Left ventricle myocardium inferior (tissue), 1 donor: ENCODE data around the gene GPR180. TPM values are rescaled to one million over a fixed set of nuclear protein-coding genes. Genes with fewer than 3 reads are reported as not detected.
A peak's percentile ranks its signal among the peaks of the same experiment; 100 is the strongest.

Source experiments
- DNase-seq: peaks from one replicate; pipeline ENCODE4 v3.0.0-alpha.2; 2020
- H3K27ac ChIP-seq: fragments of 200-600 bp; replicated peaks from 2 replicates; pipeline ENCODE4 v1.8.0; 2021
- H3K27me3 ChIP-seq: fragments of 200-600 bp; 2 replicates; pipeline ENCODE4 v1.8.0; 2021; ENCODE audit warnings: low read depth
- H3K36me3 ChIP-seq: fragments of 200-600 bp; 2 replicates; pipeline ENCODE4 v1.8.0; 2021
- H3K4me1 ChIP-seq: fragments of 200-600 bp; 2 replicates; pipeline ENCODE4 v1.8.0; 2021
- H3K4me3 ChIP-seq: fragments of 200-600 bp; 2 replicates; pipeline ENCODE4 v1.8.0; 2021; ENCODE audit warnings: mild to moderate bottlenecking, moderate library complexity
- H3K9me3 ChIP-seq: fragments of 200-600 bp; replicated peaks from 2 replicates; pipeline ENCODE4 v1.8.0; 2021
- intact Hi-C: fragments of 100-400 bp; cut with micrococcal nuclease; formaldehyde crosslinking; loops from one replicate; pipeline ENCODE4 v1.11.0; 2022
- total RNA-seq: library from RNA; stranded (reverse); fragmentation: NEBNext Ultra II Directional; extraction: Animal tissue kit (Norgen Biotek cat#: 25700); gene quantifications from one replicate; pipeline ENCODE4 v1.2.1, GENCODE V29; 2021
- TF ChIP-seq, protein P1 (sequence below): fragments of 200-600 bp; IDR thresholded peaks from 2 replicates; pipeline ENCODE4 v1.8.0; 2021; ENCODE audit warnings: antibody characterized with exemption, mild to moderate bottlenecking, borderline replicate concordance
- donor health status: DM: no; HTN: yes; CAD: no; lungs with severe emphysema.

Gene GPR180
- total RNA-seq, 1 donor from 2014 or later: 3.6 TPM

DNA sequence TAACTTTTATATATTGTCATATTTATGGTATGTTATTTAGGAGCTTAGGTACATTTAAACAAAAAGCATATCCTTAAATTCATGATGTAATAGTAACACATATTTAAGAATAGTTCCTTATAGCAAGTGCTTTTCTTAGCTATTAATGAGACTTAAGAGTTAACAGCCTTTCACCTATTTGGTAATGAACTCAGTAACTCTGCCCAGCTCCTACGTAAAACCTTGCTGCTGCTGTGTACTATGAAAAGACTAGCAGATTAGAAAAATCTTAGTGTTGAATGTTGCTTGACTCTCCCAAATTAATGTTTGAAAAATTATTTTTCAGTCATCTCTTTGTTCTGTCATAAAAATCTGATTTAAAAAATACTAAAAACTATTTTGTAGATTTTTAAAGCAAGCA is 6.9 kb downstream of the GPR180 start:
- Histone ChIP-seq H3K4me1 (peaks cover 14% of the 10 kb centered on the region), H3K27ac (peak overlapping the region; percentile 56), H3K4me3 (peak overlapping the region; percentile 28), H3K9me3 (no peaks in the 10 kb centered on the region), H3K27me3 (no peaks in the 10 kb centered on the region), H3K36me3 (peaks cover 34% of the 10 kb centered on the region)
- TF ChIP-seq, protein P1, sequence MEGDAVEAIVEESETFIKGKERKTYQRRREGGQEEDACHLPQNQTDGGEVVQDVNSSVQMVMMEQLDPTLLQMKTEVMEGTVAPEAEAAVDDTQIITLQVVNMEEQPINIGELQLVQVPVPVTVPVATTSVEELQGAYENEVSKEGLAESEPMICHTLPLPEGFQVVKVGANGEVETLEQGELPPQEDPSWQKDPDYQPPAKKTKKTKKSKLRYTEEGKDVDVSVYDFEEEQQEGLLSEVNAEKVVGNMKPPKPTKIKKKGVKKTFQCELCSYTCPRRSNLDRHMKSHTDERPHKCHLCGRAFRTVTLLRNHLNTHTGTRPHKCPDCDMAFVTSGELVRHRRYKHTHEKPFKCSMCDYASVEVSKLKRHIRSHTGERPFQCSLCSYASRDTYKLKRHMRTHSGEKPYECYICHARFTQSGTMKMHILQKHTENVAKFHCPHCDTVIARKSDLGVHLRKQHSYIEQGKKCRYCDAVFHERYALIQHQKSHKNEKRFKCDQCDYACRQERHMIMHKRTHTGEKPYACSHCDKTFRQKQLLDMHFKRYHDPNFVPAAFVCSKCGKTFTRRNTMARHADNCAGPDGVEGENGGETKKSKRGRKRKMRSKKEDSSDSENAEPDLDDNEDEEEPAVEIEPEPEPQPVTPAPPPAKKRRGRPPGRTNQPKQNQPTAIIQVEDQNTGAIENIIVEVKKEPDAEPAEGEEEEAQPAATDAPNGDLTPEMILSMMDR: no peak
- intact Hi-C loops: no loop called here
- no peak for DNase-seq

DNA sequence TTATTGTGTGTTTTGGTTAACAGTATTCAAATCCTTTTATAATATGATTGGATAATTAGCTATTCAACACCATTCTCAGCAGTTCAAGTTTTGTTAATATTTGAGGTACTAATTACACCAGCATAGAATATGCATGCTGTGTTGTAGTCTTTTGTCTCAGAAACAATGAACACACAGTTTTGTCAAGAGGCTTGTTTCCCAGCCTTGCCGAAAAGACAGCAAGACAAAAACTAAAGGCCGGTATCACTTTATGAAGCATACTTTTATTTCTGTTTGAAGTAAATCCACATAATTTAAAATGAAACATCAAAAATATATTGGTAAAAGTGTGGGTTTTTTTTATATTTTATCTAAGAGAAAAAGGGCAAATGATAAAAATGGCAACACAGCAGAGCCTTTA is 7.5 kb downstream of the GPR180 start:
- DNase-seq: no peak
- Histone ChIP-seq H3K27me3 (no peaks in the 10 kb centered on the region), H3K36me3 (peaks cover 34% of the 10 kb centered on the region), H3K9me3 (no peaks in the 10 kb centered on the region), H3K27ac (peak overlapping the region; percentile 56), H3K4me3 (peak overlapping the region; percentile 28), H3K4me1 (peaks cover 13% of the 10 kb centered on the region)
- TF ChIP-seq, protein P1: no peak
- intact Hi-C loops: no loop called here

DNA sequence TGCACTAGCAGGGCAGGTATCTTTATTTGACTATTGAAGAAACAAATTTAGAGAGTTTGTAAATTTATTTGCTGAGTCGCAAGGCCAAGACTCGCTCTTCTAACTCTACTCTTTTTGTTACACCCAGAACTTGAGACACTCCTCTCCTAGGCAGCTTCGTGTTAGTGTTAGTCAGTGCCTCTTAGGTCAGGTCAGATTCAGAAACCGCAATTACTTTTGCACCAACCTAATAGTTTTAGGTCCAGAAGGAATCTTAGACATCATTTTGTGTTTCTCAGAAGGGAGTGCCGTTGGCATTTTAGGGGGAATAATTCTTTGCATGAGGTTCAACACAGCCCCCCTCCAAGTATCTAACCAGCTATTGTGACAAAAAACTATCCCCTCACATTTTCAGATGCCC is 8.8 kb downstream of the GPR180 start:
- Histone ChIP-seq H3K27me3 (no peaks in the 10 kb centered on the region), H3K4me3 (no peak overlapping the region), H3K27ac (no peak overlapping the region), H3K4me1 (peaks cover 13% of the 10 kb centered on the region), H3K36me3 (peaks cover 40% of the 10 kb centered on the region), H3K9me3 (no peaks in the 10 kb centered on the region)
- intact Hi-C loops: no loop called here
- TF ChIP-seq, protein P1: no peak
- DNase-seq: no peak

DNA sequence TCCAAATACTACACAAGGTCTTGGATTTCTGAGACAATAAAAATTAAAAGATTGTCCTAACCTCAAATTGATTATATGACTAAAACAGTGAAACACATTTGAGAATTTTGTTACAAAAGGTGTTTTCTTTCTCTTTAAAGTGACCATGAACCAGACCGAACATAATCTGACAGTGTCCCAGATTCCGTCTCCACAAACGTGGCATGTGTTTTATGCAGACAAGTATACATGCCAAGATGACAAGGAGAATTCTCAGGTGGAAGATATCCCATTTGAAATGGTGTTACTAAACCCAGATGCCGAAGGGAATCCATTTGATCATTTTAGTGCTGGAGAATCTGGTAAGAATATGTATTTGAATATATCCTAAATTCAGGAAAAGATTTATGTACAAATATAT is 10.4 kb downstream of the GPR180 start:
- no peak for DNase-seq
- intact Hi-C loops: no loop called here
- H3K9me3 ChIP-seq: no peaks in the 10 kb centered on the region

DNA sequence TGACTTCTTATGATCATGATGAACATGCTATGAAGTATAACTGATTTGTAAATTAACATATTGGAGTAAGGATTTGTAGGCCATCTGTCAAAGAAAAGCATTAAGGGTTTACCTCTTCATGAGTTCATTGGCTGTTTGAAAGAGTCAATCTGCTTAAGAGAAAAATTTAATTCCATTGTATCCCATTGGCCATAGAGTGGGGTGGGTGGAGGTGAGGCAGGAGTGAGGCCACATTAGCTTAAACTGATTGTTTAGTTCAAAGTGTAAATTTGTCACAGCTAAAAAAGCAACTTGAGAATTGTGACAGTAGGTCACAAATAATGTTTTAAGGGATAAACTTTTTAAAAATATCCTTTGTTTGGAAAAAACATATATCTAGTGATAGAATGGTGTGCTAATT is 11.4 kb downstream of the GPR180 start:
- intact Hi-C loops: no loop called here

More for the DNA sequence above, 10.4 kb downstream of the GPR180 start:
- Histone ChIP-seq H3K4me1 (peaks cover 13% of the 10 kb centered on the region), H3K27me3 (no peaks in the 10 kb centered on the region), H3K4me3 (no peak overlapping the region), H3K27ac (no peak overlapping the region), H3K36me3 (peaks cover 27% of the 10 kb centered on the region)
- TF ChIP-seq, protein P1: no peak

More for the DNA sequence above, 11.4 kb downstream of the GPR180 start:
- Histone ChIP-seq H3K36me3 (peaks cover 21% of the 10 kb centered on the region), H3K4me1 (peaks cover 5% of the 10 kb centered on the region), H3K9me3 (no peaks in the 10 kb centered on the region), H3K27me3 (no peaks in the 10 kb centered on the region), H3K27ac (no peak overlapping the region), H3K4me3 (no peak overlapping the region)
- DNase-seq: no peak
- TF ChIP-seq, protein P1: no peak
